Right lobe of liver (tissue), 4 donors: ENCODE measurements around the gene CCDC122.
"Not testable (repeated sequence)": the region's sequence is repeated elsewhere in the genome, so short reads cannot be mapped to it uniquely, and the experiment has no call there.

Source experiments
- POLR2A ChIP-seq: fragments of 450-650 bp; IDR thresholded peaks from one replicate; pipeline ENCODE4 v1.6.1; 2017; ENCODE audit warnings: antibody characterized with exemption, mild to moderate bottlenecking
- TF ChIP-seq, protein P1 (sequence below), 4 donors: fragments of 200-600 bp in 3 of 4; fragments of 450-650 bp in 1 of 4; IDR thresholded peaks; one replicate each; pipeline versions ENCODE4 v1.5.1 to v1.8.0; 2016 to 2022; ENCODE audit warnings: antibody characterized with exemption in 4 of 4, mild to moderate bottlenecking in 2 of 4
- donor health status: DM: no; HTN: no; CAD: no.
- donor health status: DM: no; HTN: no; CAD: no.
- donor health status: DM: no; HTN: yes; CAD: no.

DNA sequence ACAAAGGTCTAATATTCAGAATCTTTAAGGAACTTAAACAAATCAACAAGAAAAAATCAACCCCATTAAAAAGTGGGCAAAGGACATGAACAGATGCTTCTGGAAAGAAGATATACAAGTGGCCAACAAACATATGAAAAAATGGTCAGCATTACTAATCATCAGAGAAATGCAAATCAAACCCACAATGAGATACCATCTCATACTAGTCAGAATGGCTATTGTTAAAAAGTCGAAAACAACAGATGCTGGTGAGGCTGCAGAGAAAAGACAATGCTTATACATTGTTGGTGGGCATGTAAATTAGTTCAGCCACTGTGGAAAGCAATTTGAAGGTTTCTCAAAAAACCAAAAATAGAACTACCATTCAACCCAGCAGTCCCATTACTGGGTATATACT lies 54.9 kb downstream of the CCDC122 start:
- TF ChIP-seq POLR2A: not testable (repeated sequence)
- TF ChIP-seq, protein P1, sequence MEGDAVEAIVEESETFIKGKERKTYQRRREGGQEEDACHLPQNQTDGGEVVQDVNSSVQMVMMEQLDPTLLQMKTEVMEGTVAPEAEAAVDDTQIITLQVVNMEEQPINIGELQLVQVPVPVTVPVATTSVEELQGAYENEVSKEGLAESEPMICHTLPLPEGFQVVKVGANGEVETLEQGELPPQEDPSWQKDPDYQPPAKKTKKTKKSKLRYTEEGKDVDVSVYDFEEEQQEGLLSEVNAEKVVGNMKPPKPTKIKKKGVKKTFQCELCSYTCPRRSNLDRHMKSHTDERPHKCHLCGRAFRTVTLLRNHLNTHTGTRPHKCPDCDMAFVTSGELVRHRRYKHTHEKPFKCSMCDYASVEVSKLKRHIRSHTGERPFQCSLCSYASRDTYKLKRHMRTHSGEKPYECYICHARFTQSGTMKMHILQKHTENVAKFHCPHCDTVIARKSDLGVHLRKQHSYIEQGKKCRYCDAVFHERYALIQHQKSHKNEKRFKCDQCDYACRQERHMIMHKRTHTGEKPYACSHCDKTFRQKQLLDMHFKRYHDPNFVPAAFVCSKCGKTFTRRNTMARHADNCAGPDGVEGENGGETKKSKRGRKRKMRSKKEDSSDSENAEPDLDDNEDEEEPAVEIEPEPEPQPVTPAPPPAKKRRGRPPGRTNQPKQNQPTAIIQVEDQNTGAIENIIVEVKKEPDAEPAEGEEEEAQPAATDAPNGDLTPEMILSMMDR (IDR thresholded peaks at IDR 0.05): not testable (repeated sequence)
